GM20431 (cell line): ENCODE measurements around the gene FGF14.
"Not testable (repeated sequence)": the region's sequence is repeated elsewhere in the genome, so short reads cannot be mapped to it uniquely, and the experiment has no call there.

Experiments used
- in situ Hi-C: fragments of 300-500 bp; cut with MseI, MboI; formaldehyde crosslinking; loops from one replicate; pipeline ENCODE4 v1.15.0; 2020; ENCODE audit warnings: low sequenced_read_pairs; ENCODE audit not compliant: unreplicated experiment

FGF14 gene

DNA sequence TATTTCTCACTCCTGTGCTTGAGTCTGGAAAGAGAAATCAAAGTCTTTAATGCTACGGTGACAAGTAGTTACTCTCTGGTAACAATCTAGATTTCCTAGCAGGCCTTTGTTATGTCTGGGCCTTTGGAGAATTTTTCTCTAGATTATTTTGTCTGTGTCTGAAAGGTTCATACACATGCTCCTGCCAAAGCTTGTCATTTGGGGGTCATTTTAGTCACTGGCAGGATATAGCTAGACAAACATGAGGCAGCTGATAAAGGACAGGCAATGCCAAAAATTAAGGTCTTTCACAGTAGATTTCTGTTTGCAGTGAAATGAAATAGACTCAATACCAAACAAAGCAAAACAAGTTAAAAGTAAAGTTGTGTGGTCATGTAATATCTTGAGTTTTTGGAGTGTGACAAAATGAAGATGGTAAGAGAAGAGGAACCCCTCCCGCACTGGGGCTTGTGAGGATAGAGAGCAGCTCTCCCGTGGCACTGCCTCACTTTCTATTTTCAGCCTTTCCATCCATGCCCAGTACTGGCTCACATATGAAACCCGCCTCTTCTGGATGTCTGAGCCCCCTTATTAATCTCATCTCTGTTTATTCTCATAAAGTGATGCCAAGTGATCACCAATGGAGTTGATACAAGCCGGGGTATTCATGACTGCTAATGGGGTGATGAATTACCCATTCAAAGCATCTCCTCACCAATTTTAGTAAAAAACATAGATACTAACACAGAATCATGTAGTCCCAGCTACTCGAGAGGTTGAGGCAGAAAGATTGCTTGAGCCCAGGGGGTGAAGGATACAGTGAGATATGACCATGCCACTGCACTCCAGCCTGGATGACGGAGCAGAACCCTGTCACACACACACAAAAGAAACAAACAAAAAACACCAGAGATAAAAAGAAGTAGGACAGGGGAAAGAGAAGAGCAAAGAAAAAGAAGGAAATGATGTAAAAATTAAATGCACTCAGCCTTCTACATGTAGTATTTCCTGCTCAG lies 389.3 kb downstream of the FGF14 start:
- in situ Hi-C loops: no loop called here

DNA sequence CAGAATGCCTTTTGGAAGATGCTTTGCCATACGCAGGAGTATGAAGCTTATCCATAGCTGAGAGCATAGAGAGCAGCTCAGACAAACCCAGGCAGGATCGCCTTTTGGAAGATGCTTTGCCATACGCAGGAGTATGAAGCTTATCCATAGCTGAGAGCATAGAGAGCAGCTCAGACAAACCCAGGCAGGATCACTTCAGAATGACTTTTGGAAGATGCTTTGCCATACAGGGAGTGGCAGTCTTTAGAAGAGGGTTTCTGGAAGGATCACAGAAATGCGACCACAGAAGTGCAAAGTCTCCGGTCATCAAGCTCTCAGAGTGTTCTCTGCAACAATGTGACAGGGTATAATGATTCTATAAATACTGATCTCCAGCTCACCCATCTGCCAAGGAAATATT lies 390.4 kb downstream of the FGF14 start:
- in situ Hi-C loops: not testable (repeated sequence)

DNA sequence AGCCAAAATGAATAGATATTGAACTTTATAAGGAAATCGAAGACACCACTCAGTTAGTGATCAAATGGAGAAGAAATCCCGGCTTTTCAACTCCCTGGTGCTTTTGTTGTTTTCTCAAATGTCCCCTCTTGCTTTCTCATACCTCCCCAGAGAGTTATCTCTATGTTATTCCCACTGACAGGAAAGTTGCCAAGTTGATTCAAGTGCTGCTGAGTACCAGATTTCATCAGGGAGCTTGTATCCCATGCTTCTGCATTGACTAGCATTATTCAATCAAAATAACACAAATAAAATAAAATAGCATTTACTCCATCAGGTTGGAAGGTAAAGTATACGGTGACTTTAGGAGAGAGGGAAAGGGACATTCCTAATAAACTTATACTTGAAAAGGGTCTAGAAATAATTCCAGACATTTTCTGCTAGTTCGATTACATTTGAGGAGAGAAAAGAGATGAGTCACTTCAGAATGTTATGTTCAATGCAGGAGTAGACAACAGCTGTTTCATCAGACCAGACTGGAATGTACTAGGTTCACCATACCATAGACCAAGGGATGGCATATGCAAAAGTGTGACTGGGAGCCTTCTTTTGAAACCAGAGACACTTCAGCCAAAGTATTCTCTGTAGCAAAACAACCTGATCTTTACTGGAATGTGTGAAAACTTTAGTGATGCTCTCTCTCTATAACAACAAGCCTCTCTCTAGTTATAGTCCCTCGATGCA lies 397.8 kb downstream of the FGF14 start:
- in situ Hi-C loops: no loop called here

DNA sequence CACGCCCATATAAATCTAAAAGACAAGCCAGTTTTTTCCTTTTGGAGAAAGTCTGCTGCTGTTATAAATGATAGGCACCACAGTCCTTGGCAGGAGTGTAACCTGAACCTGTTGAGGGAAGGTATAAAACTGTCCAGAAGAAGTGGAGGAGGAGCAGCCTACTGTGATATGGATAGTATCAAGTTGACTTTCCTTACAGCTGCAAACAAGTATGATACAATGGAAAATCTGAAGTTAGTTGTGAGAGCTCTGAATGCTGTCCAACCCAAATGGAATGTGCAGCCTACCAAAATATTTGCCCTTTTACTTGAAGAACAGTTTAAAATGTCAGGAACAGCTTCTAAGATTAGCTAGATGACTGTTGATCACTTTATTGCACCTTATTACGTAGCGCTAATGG lies 399.6 kb downstream of the FGF14 start:
- in situ Hi-C loops: no loop called here

DNA sequence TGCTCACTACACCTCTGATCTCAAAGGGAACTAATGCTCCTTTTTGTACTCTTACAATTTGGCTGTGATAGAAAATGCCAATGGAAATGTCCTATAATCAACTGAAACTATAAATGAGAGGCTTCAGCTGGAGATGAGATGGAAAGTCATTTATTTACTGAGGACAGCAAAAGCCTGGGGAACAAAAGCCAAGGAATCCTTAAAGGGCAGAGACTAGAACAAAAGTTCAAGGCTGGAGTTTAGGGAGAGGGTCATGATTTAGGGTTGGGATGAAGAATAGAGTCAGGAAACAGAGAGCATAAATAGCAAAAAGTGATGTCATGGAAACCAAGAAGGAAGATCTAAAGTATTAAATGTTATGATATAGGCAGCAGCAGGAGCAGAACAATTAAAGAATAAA lies 401.1 kb downstream of the FGF14 start:
- in situ Hi-C loops: no loop called here

DNA sequence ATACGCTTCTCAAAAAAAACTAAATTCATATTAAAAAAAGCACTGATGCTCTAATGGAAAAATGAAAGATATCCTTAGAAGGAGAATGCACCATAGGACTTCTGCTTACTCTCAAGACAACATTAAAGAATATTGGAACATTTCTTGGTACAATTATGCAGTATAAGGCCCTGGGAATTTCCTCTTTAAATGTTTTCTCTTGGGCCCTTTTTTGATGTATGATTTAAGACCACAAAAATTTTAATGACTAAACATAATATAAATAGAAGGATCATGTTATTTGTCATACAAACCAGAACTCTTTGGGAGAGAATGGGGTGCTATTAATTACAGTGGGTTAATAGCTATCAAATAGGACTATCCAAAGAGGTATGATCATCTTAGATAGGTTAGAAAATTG lies 403.7 kb downstream of the FGF14 start:
- in situ Hi-C loops: no loop called here

DNA sequence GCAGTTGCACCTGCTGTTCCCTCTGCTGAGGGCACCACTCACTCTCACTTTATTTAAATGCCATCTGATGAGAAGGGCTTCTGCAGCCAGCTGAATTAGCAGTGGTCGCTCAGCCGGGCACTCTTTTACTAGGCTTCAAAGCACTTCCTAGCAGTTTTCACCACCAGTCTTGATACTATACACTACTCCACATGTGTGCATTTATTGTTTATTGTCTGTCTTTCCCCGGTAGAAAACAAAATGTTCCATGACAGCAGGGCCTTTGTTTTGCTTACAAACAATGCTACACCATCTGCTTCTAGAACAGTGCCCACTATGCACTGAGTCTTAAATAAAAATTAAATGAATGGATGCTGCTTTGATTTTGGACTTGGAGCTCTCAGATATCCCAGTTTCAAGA lies 404.9 kb downstream of the FGF14 start:
- in situ Hi-C loops: no loop called here

DNA sequence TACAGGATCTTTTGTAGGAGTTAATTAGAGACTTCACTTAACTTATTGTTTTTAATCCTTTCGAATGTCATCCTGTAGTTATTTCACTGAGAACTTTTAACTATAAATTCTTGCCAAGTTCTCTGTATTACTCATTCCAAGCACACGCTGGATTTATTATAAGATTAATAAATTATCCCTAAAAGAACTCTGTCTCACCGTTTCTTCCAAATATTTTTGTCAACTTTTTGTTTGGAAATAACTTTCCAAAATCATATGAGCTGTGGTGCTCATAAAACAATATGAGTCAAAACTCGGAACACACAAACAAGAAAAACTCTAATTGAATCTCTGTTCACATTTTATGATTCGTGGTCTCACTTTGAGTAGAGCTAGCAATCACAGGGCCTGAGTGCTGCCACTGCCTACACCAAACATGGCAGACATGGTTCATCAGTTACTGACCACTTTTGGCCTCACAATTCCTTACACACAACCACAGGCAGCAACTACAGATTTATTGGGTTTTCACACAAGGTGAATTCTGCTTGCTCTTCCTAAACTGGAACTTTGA lies 412.0 kb downstream of the FGF14 start:
- in situ Hi-C loops: no loop called here

DNA sequence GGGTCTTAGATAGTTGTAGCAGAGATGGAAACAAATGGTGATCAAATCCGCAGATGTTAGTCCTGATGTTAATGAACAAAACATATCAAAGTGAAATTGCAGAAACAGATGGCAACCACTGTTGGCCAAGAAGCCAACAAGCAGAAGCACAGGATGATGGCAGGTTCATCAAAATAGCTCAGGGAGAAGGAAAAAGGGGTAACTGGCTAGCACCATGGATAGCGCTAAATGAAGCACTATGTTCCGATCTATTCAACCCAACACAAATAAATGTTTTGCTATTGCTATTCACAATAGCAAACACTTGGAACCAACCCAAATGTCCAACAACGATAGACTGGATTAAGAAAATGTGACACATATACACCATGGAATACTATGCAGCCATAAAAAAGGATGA lies 413.7 kb downstream of the FGF14 start:
- in situ Hi-C loops: no loop called here

DNA sequence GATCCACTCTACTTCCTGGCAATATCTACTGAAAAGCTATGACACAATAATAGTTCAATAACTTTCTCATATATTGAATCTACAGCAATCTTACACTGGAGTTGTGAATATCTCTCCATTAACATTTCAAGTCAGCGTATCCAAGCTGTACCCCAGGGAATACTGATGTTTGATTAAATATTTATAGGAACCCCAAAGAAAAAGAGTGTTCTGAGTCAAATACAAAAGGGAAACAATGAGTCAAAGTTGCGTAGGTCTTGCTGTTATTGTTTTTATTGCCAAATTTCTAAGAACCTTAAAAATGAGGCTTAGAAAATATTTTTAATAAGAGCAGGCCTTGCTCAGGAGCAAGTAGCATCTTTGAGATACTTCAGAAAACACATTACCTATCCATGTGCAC lies 415.5 kb downstream of the FGF14 start:
- in situ Hi-C loops: no loop called here

DNA sequence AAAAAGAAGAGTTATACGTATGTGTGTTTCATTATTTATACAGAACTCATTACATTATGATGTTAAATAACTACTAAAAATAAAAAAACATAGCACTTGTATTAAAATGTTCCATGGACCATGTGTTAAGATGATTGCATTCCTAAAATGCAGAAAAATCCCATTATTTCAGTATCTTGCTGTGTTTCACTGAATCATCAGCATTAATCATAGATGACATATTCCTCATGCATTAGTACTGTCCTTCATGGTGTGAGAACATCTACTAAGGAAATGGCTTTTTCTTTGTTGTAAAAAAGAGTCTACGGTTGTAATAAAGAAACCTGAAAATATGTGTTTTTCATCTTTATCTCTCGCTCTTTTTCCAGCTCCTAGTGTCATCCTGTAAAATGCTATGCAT lies 416.5 kb downstream of the FGF14 start:
- in situ Hi-C loops: no loop called here

DNA sequence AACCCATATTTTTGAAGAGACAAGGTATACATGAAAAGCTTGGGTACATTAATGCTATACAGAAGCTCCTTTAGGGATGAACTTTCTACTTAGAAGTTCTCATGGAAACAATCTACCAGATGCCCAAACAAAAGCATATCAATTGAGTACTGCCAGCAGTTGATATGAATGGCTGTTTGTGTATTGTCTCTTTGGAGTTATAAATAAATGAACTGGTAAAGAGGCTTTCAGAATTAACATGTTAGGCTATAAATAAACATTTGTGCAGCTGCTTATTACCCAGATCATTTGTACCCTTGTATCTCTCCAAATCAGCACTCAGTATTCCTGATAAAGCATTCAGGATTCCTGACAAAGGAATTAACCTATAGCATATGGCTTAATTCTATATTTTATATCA lies 418.9 kb downstream of the FGF14 start:
- in situ Hi-C loops: no loop called here

DNA sequence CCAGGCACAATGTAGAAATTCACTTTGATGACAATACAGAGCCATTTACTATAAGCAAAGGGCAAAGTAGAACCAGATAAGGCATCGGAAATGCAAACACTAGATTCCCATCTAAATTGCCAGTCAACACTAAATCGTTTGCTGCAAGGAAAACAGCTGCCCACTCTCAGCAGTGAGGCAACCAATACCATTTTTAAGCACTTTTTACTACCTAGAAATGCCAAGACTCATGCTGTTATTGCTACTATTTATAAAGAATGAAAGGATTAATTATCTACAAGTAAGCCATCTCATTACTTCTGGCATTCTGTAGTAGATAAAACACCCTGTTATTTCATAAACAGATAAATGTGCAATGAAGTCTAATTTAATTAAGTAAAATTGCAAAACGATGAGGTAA lies 422.0 kb downstream of the FGF14 start:
- in situ Hi-C loops: no loop called here

DNA sequence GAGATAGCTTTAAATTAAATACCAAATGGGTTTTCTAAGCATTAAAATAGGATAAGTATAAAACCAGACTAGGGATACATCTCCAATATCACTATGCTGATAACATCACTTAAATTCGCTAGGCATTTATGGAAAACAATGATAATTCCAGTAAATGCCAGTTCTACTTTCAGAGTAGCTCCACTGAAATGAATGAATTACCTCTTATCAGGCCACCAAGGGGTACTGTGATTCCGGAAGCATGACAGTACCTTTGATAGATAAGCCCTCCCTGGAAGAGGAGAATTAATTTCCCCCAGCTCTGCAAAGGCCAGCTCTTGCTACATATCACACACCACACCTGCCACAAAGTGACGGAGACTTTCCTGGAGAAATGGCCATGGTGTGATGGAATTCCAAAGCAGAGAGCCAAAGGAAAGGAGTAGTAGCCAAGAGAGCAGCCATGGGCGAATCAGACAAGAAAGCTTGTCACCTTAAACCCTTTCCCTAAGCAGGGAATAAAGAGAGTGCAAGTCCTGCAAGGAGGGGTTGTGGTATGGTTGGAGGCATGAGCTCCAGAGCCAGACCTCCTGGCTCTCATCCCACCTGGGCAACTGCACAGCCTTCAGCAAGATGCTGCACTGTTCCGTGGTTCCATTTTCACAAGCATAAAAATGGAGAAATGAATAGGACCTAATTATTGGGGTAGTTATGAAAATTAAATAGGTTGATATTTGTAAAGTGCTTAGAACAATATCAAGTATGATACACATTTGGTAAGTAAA lies 423.1 kb downstream of the FGF14 start:
- in situ Hi-C loops: no loop called here

DNA sequence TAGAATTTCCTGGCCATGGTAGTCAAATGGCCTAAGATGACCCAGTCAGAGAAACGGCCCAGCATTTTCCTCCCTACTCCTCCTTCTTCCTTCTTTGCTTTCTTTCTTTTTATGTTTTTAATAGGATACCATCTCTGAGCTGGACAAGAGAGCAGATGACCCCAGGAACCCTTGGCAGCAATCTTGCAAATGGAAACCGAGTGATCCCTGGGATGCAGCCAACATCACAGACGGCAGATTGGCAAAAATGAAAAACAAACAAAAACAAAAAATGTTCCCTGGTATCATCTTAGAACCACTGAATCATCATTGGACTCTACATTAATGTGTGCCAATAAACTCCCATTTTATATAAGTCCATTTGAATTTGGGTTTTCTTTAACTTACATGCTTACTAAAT lies 424.4 kb downstream of the FGF14 start:
- in situ Hi-C loops: no loop called here

DNA sequence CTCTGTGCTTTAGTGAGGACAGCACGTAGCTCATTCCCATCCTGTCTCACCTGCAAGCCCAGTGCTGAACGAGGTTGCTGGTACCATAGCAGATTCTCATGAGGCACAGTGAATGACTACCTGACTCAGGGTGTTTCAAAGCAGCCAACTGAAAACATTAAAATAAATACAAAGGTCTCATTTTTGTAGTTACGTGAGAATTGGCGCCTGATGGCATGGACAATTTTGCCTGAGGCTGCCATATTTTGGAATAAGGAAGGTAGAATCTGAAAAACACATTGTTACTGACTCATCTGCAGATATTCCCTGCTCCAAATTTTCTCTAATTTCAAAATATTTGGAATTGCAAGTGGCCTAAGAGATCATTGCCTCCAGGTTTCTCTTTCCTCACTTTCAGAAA lies 429.7 kb downstream of the FGF14 start:
- in situ Hi-C loops: no loop called here

DNA sequence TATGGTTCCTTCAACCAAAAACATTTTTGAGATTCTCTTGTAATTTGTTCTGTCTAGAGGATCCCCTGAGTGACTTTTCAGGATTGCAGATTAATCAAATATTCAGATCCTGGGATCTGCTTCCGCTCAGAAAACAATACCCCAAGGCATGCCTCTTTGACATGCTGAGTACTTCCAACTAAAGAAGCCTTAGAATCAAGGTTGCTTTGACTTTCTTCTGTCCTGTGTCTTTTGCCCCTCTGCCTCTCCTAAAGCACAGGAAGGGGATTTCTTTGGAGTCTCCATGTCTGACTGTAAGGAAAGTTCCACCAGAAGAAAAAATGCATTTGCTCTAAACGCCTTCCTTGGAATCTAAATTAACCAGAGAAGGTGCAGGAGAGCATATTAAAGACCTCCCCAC lies 431.5 kb downstream of the FGF14 start:
- in situ Hi-C loops: no loop called here

DNA sequence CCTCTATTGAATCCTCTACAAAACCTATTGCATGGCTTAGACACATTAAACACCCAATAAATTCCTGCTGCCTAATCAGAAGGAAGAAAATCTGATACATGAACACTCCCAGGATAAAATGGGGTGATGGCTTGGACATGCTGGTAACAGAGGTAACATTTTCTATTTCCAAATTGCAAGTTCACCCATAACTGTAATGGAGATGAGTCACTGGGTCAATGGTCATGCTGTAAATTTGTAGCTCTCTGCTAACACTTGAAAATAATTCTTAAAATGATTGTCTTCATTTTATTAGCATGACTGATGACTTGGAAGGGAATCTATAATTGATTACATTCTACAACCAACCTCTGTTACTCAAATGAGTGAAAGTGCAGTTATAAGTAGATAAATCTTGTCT lies 434.1 kb downstream of the FGF14 start:
- in situ Hi-C loops: no loop called here

DNA sequence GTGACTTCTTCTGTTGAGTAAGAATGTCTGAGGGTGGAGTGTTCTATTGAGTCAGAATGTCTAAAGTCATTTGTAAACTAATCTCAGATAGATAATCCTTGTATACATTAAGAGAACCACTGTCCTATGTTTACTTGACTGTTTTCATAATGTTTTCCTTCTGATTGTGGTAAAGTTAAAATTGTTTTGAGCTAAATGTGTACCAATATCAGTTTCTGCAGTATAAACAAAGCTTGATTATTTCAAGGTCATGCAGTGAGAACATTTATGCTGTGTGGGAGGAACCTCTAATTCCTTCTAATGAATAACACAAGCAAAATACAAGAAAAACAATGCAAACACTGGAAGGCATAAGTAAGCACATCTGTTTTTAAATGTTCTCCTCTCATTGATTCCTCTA lies 434.6 kb downstream of the FGF14 start:
- in situ Hi-C loops: no loop called here

DNA sequence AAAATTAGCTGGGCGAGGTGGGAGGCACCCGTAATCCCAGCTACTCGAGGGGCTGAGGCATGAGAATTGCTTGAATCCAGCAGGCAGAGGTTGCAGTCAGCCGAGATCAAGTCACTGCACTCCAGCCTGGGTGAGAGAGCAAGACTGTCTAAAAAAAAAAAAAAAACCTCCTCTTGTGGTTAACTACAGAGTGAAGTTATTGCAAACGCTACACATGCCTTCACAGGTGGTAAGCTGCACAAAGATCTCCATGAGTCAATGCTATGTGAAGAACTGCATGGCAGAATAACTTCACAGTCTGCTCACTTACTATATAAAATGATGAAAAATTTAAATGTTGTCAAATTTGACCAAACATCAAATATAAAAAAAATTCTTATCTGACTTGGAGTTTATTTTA lies 436.8 kb downstream of the FGF14 start:
- in situ Hi-C loops: no loop called here
